Calu3 (cell line): ENCODE results near the gene RAD51B. TPM values are rescaled to one million over a fixed set of nuclear protein-coding genes. Genes with fewer than 3 reads are reported as not detected.

Source experiments
- BruUV-seq: library from RNA; stranded (reverse); fragments of 400-500 nt; replicated peaks from 2 replicates; lab custom pipeline; 2021; lab: Mats Ljungman, UMichigan
- CTCF ChIA-PET: fragments of 300-600 bp; sonication (Branson Sonifier 250); formaldehyde crosslinking; loops from one replicate; lab custom pipeline; 2022; ENCODE audit warnings: antibody characterized with exemption; lab: Charles Lee
- DNase-seq: peaks from one replicate; pipeline ENCODE4 v3.0.0; 2022
- H3K27ac Mint-ChIP-seq: one replicate; pipeline ENCODE4 v1.8.0; 2022; ENCODE audit warnings: mixed read lengths; ENCODE audit not compliant: unreplicated experiment
- H3K27me3 Mint-ChIP-seq: one replicate; pipeline ENCODE4 v1.8.0; 2022; ENCODE audit warnings: mixed read lengths; ENCODE audit not compliant: unreplicated experiment
- H3K36me3 Mint-ChIP-seq: one replicate; pipeline ENCODE4 v1.8.0; 2022; ENCODE audit warnings: mild to moderate bottlenecking, moderate library complexity, mixed read lengths; ENCODE audit not compliant: insufficient read depth, unreplicated experiment
- H3K4me1 Mint-ChIP-seq: one replicate; pipeline ENCODE4 v1.8.0; 2022; ENCODE audit warnings: mild to moderate bottlenecking, low read depth, mixed read lengths; ENCODE audit not compliant: unreplicated experiment
- H3K4me3 Mint-ChIP-seq: one replicate; pipeline ENCODE4 v1.8.0; 2022; ENCODE audit warnings: mild to moderate bottlenecking, low read depth, moderate library complexity, mixed read lengths; ENCODE audit not compliant: unreplicated experiment
- H3K9me3 Mint-ChIP-seq: one replicate; pipeline ENCODE4 v1.8.0; 2022; ENCODE audit warnings: low read depth, mixed read lengths; ENCODE audit not compliant: unreplicated experiment
- CTCF ChIP-seq: fragments of 200-600 bp; IDR thresholded peaks from one replicate; pipeline ENCODE4 v1.8.0; 2022; ENCODE audit warnings: antibody characterized with exemption; ENCODE audit not compliant: unreplicated experiment
- intact Hi-C: fragments of 100-400 bp; cut with micrococcal nuclease; formaldehyde crosslinking; loops from one replicate; pipeline ENCODE4 v1.10.0; 2022; ENCODE audit not compliant: unreplicated experiment
- total RNA-seq: library from RNA; stranded (reverse); gene quantifications from 2 replicates; pipeline ENCODE4 v1.2.3, GENCODE V29; 2022

Gene RAD51B
- total RNA-seq, 1 experiment from 2014 or later, result 24.7 TPM

DNA sequence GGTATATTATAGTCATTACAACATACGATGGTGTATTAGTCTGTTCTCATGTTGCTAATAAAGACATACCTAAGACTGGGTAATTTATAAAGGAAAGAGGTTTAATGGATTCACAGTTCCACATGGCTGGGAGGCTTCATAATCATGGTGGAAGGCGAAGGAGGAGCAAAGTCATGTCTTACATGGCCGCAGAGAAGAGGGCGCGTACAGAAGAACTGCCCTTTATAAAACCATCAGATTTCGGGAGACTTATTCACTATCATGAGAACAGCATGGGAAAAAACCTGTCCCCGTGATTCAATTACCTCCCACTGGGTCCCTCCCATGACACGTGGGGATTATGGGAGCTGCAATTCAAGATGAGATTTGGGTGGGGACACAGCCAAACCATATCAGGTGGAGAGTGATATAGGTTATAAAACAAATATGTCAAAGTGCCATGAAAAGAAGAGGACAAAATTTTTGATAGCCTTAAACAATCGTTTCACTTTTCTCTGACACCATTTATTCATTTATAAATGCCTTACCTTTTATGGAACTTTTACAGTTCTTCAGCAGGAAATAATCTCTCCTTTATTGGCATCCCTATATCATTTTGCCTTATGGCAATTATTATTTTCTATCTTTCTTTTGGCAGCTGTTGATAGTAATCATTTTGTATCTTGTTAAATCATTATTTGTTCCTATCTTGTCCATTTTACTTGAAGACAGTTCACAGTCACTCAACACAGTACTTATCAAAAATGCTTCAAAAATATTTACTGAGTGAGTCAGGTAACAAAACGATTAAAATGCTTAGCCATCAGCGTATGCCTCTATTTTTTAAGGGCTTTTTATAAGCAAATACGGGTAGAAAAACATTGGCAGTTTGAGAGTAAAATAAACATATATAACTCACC, 196.0 kb downstream of the RAD51B start:
- H3K27me3 Mint-ChIP-seq, result no peaks in the 10 kb centered on the region
- peaks cover 3% of the 10 kb centered on the region for H3K9me3 Mint-ChIP-seq
- H3K27ac Mint-ChIP-seq, result no peak overlapping the region
- intact Hi-C loops, result no loop called here
- CTCF ChIA-PET, result no interaction called here
- TF ChIP-seq CTCF, result no peak
- BruUV-seq, result no TSS peak
- H3K4me3 Mint-ChIP-seq, result no peak overlapping the region
- DNase-seq, result no peak
- H3K4me1 Mint-ChIP-seq, result no peaks in the 10 kb centered on the region
- H3K36me3 Mint-ChIP-seq, result no peaks in the 10 kb centered on the region

DNA sequence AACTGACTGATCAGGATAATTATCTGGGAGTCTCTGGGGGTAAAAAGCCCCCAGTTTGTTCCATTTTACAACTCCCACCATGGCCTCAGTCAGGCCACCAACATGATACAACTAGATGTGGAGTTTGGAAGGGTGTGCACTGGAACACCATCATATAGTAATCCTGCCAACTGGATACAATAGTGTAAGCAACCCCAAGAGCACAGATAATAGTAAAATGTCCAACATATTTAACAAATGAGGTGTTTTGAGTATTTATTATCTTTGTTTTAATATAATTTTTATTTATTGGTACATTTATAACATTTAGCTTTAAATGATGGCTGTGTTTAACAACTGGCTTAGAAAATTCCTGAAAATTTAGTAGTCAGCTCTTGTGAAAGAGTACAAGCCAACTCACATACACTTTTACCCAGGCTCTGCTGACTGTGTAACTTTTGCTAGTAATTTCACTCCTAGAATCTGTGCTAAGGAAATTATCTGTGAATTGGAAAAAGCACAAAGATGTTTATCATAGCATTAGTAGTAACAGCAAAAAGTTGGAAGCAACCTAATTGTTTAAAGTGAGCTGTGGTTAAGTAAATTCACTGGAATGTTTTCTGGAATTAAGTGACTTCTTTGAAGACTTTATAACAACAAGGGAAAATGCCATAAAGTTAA, 196.8 kb downstream of the RAD51B start:
- intact Hi-C loops, result no loop called here
- no peak for TF ChIP-seq CTCF
- Mint-ChIP-seq H3K4me1 (no peaks in the 10 kb centered on the region), H3K9me3 (peaks cover 3% of the 10 kb centered on the region), H3K4me3 (no peak overlapping the region), H3K27me3 (no peaks in the 10 kb centered on the region), H3K36me3 (no peaks in the 10 kb centered on the region), H3K27ac (no peak overlapping the region)
- DNase-seq, result no peak
- BruUV-seq, result no TSS peak
- CTCF ChIA-PET, result no interaction called here

- H3K27me3 Mint-ChIP-seq, result no peaks in the 10 kb centered on the region
- intact Hi-C loops, result no loop called here
- no peaks in the 10 kb centered on the region for H3K36me3 Mint-ChIP-seq
- H3K4me3 Mint-ChIP-seq, result no peak overlapping the region
- DNase-seq, result no peak
- H3K4me1 Mint-ChIP-seq, result no peaks in the 10 kb centered on the region
- CTCF ChIA-PET, result interaction anchor here (0.6 kb wide), 1 partner anchor 664 kb away, joined by 3 read pairs; no protein-coding TSS in a partner anchor
- no peak for TF ChIP-seq CTCF
- peaks cover 10% of the 10 kb centered on the region for H3K9me3 Mint-ChIP-seq
- BruUV-seq, result no TSS peak
- no peak overlapping the region for H3K27ac Mint-ChIP-seq
Measured at GRCh38 chr14:68018598-68018997, 199.0 kb downstream of the RAD51B start.

- Mint-ChIP-seq H3K4me3 (no peak overlapping the region), H3K4me1 (no peaks in the 10 kb centered on the region), H3K36me3 (no peaks in the 10 kb centered on the region), H3K27ac (no peak overlapping the region), H3K27me3 (no peaks in the 10 kb centered on the region), H3K9me3 (peaks cover 7% of the 10 kb centered on the region)
- no peak for DNase-seq
- intact Hi-C loops, result no loop called here
- no TSS peak for BruUV-seq
- no peak for TF ChIP-seq CTCF
- CTCF ChIA-PET, result no interaction called here
Measured at GRCh38 chr14:68020493-68020892, 200.9 kb downstream of the RAD51B start.
